ENCODE results near the gene KIAA1755.

KIAA1755 gene

GRCh38 chr20:38300438-38300837, 39.9 kb upstream of the KIAA1755 start:
- Histone ChIP-seq H3K4me1 (ENCODE audit: control insufficient read depth, insufficient read depth, low read length) (no peaks in the 10 kb centered on the region), H3K9ac (ENCODE audit: low read length) (no peak overlapping the region), H3K4me3 (ENCODE audit: low read length) (no peak overlapping the region), H3K36me3 (ENCODE audit: control insufficient read depth, insufficient read depth, low read length) (no peaks in the 10 kb centered on the region), H3K27me3 (ENCODE audit: control insufficient read depth, insufficient read depth, low read length) (no peaks in the 10 kb centered on the region), H3K9me3 (ENCODE audit: control insufficient read depth, low read length) (no peaks in the 10 kb centered on the region)

GRCh38 chr20:38299963-38300362, 39.4 kb upstream of the KIAA1755 start:
- Histone ChIP-seq H3K36me3 (ENCODE audit: control insufficient read depth, insufficient read depth, low read length) (no peaks in the 10 kb centered on the region), H3K9me3 (ENCODE audit: control insufficient read depth, low read length) (no peaks in the 10 kb centered on the region), H3K4me3 (ENCODE audit: low read length) (no peak overlapping the region), H3K27me3 (ENCODE audit: control insufficient read depth, insufficient read depth, low read length) (no peaks in the 10 kb centered on the region), H3K9ac (ENCODE audit: low read length) (no peak overlapping the region), H3K4me1 (ENCODE audit: control insufficient read depth, insufficient read depth, low read length) (no peaks in the 10 kb centered on the region)

DNA sequence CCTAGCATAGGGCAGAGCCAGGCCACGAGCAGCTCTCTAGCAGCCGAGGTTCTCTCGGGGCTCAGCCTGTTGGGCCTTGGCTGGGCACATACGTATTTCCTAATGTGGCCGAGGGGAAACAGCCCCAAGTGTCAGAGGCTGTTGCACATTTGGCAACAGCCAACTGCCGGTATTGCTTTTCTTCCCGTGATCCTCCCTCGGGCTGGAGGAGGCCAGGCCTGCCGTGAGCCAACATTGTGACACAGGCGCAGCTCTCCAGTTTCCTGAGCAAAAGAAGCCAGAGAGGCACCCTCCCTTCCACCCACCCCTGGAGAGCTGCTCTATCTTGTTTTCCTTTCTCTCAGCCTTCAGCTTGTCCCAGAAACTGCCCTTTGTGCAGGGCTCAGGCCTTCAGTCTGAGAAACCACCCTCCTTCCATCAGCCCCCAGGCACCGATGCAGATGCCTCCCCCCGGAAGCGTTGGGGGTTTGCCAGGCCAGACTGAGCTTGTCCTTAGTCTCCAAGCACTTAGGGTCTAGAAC, 38.3 kb upstream of the KIAA1755 start:
- Histone ChIP-seq H3K4me1 (ENCODE audit: control insufficient read depth, insufficient read depth, low read length) (no peaks in the 10 kb centered on the region), H3K36me3 (ENCODE audit: control insufficient read depth, insufficient read depth, low read length) (no peaks in the 10 kb centered on the region), H3K4me3 (ENCODE audit: low read length) (no peak overlapping the region), H3K9ac (ENCODE audit: low read length) (no peak overlapping the region), H3K27me3 (ENCODE audit: control insufficient read depth, insufficient read depth, low read length) (no peaks in the 10 kb centered on the region), H3K9me3 (ENCODE audit: control insufficient read depth, low read length) (no peaks in the 10 kb centered on the region)

GRCh38 chr20:38297916-38298674, 37.6 kb upstream of the KIAA1755 start:
- Histone ChIP-seq H3K9ac (ENCODE audit: low read length) (no peak overlapping the region), H3K27me3 (ENCODE audit: control insufficient read depth, insufficient read depth, low read length) (no peaks in the 10 kb centered on the region), H3K4me3 (ENCODE audit: low read length) (no peak overlapping the region), H3K9me3 (ENCODE audit: control insufficient read depth, low read length) (no peaks in the 10 kb centered on the region), H3K36me3 (ENCODE audit: control insufficient read depth, insufficient read depth, low read length) (no peaks in the 10 kb centered on the region), H3K4me1 (ENCODE audit: control insufficient read depth, insufficient read depth, low read length) (no peaks in the 10 kb centered on the region)

- Histone ChIP-seq H3K27me3 (ENCODE audit: control insufficient read depth, insufficient read depth, low read length) (no peaks in the 10 kb centered on the region), H3K4me3 (ENCODE audit: low read length) (no peak overlapping the region), H3K4me1 (ENCODE audit: control insufficient read depth, insufficient read depth, low read length) (no peaks in the 10 kb centered on the region), H3K36me3 (ENCODE audit: control insufficient read depth, insufficient read depth, low read length) (no peaks in the 10 kb centered on the region), H3K9me3 (ENCODE audit: control insufficient read depth, low read length) (no peaks in the 10 kb centered on the region), H3K9ac (ENCODE audit: low read length) (no peak overlapping the region)
These were observed 35.9 kb upstream of the KIAA1755 start for GRCh38 chr20:38296433-38296832.

DNA sequence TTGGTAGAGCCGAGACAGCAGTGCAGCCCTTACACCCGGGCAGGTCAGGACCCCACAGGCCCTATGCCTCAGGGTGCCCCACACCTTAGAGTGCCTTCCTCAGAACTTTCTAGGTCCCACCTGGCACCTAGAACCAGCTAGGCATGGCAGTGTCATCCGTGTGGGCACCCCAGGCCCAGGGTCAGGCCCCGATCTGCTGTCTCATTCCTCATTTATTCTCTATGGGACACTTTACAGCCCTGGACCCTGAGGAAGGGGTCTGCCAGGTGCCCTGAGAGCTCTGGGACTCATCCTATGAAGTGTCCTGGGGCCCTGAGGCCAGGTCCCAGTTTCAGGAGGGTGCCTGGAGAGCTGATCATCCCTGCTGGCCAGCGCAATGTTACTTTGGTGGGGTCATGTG, 35.3 kb upstream of the KIAA1755 start:
- H3K4me3 ChIP-seq (ENCODE audit: low read length), result no peak overlapping the region
- H3K9ac ChIP-seq (ENCODE audit: low read length), result no peak overlapping the region
- no peaks in the 10 kb centered on the region for H3K9me3 ChIP-seq (ENCODE audit: control insufficient read depth, low read length)
- H3K4me1 ChIP-seq (ENCODE audit: control insufficient read depth, insufficient read depth, low read length), result no peaks in the 10 kb centered on the region
- H3K27me3 ChIP-seq (ENCODE audit: control insufficient read depth, insufficient read depth, low read length), result no peaks in the 10 kb centered on the region
- no peaks in the 10 kb centered on the region for H3K36me3 ChIP-seq (ENCODE audit: control insufficient read depth, insufficient read depth, low read length)

DNA sequence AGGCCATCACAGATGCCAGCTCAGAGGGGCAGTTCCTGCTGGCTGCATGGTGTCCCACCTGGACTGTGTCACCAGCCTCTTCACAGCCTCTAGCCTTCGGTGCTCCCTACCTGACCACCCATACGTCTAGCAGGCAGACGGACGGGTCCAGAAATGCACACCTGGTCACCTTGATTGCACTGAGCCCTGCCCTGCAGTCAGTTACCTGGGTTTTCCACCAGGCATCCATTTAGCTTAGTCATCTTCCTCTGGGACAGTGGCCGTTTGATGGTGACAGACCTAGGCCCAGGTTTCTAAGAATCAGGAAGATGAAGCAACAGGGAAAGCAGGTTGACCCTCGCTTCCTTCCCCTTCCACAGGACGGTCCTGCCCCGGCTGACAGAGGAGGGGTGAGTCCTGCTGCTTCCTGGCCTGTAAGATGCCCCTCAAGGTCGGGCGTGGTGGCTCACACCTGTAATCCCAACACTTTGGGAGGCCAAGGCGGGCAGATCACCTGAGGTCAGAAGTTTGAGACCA, 33.6 kb upstream of the KIAA1755 start:
- H3K4me1 ChIP-seq (ENCODE audit: control insufficient read depth, insufficient read depth, low read length), result no peaks in the 10 kb centered on the region
- H3K36me3 ChIP-seq (ENCODE audit: control insufficient read depth, insufficient read depth, low read length), result no peaks in the 10 kb centered on the region
- no peak overlapping the region for H3K4me3 ChIP-seq (ENCODE audit: low read length)
- no peak overlapping the region for H3K9ac ChIP-seq (ENCODE audit: low read length)
- no peaks in the 10 kb centered on the region for H3K9me3 ChIP-seq (ENCODE audit: control insufficient read depth, low read length)
- no peaks in the 10 kb centered on the region for H3K27me3 ChIP-seq (ENCODE audit: control insufficient read depth, insufficient read depth, low read length)

DNA sequence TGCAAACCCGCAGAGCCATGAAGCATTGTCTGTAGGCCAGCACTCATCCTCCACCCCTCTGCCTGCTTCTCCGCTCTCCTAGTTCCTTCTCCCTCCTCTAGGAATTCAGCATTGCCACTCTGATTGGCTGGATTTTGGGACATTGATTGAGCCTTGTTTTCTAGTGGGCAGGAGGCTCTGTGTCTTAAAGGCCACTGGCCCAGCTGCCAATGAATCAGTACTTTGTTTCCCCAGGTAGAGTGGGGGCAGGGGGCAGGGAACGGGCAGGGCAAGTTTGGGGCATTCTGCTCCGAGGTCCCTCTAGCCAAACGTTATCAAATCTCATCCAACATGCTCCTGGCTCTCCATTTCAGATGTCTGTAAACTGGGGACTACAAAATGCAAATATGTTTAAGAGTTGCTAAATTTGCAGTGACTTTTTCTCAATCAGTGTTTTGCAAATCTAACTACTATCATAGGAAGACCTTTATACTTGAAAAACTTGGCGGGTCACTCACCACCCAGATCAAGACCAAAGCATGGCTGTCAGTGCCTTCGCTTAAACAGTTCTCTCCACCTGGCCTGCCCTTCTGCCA, 33.0 kb upstream of the KIAA1755 start:
- Histone ChIP-seq H3K4me1 (ENCODE audit: control insufficient read depth, insufficient read depth, low read length) (no peaks in the 10 kb centered on the region), H3K9me3 (ENCODE audit: control insufficient read depth, low read length) (no peaks in the 10 kb centered on the region), H3K36me3 (ENCODE audit: control insufficient read depth, insufficient read depth, low read length) (no peaks in the 10 kb centered on the region), H3K9ac (ENCODE audit: low read length) (no peak overlapping the region), H3K4me3 (ENCODE audit: low read length) (no peak overlapping the region), H3K27me3 (ENCODE audit: control insufficient read depth, insufficient read depth, low read length) (no peaks in the 10 kb centered on the region)

- no peaks in the 10 kb centered on the region for H3K9me3 ChIP-seq (ENCODE audit: control insufficient read depth, low read length)
- no peaks in the 10 kb centered on the region for H3K36me3 ChIP-seq (ENCODE audit: control insufficient read depth, insufficient read depth, low read length)
- H3K27me3 ChIP-seq (ENCODE audit: control insufficient read depth, insufficient read depth, low read length), result no peaks in the 10 kb centered on the region
- no peaks in the 10 kb centered on the region for H3K4me1 ChIP-seq (ENCODE audit: control insufficient read depth, insufficient read depth, low read length)
- no peak overlapping the region for H3K9ac ChIP-seq (ENCODE audit: low read length)
- no peak overlapping the region for H3K4me3 ChIP-seq (ENCODE audit: low read length)
These were observed 31.4 kb upstream of the KIAA1755 start for GRCh38 chr20:38291966-38292365.

- Histone ChIP-seq H3K27me3 (ENCODE audit: control insufficient read depth, insufficient read depth, low read length) (no peaks in the 10 kb centered on the region), H3K9ac (ENCODE audit: low read length) (no peak overlapping the region), H3K9me3 (ENCODE audit: control insufficient read depth, low read length) (no peaks in the 10 kb centered on the region), H3K4me1 (ENCODE audit: control insufficient read depth, insufficient read depth, low read length) (no peaks in the 10 kb centered on the region), H3K36me3 (ENCODE audit: control insufficient read depth, insufficient read depth, low read length) (no peaks in the 10 kb centered on the region), H3K4me3 (ENCODE audit: low read length) (no peak overlapping the region)
These were observed 30.6 kb upstream of the KIAA1755 start for GRCh38 chr20:38290829-38291814.

DNA sequence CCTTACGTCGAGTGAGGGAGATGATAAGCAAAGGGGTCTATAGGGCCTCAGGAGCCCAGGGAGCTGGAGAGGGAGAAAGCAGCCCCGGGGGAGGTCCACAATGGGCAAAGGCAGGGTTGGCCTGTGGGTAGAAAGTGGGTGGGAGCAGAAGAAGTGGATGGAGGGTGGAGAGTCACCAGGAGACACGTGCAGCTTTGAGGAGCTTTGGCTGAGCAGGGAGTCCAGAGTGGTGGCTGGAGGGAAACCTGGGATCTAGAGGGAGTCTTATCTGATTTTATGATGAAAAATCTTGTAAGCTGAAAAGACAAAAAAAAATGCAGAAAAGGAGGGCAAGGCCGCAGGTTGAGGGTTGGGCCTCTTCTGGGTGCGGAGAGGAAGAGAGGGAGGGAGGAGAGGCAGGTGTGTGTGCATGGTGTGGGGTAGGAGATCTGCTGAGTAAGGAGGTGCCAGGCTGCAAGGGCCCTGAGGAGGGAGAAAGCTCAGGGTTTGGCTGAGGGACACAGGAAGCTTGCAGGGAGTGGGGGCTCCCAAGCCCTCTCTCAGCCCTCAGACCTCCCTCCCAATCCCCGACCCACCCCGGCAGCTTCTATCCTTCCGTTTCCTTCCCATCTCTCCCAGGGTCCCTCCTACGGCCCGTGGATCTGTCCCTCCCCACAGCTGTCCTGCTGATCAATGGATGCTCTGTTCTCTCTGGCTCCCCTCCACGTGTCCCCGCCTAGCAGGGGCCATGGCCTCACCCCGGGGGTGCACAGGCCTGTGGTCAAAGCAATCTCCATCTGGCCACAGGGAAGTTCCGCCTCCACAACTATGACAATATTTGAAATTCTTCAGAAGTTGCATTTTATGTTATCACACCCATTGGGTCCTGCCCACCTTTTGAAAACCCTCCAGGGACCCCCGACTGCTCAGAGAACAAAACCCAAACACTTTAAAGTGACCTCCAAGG, 26.3 kb upstream of the KIAA1755 start:
- no peaks in the 10 kb centered on the region for H3K9me3 ChIP-seq (ENCODE audit: control insufficient read depth, low read length)
- H3K27me3 ChIP-seq (ENCODE audit: control insufficient read depth, insufficient read depth, low read length), result no peaks in the 10 kb centered on the region
- H3K4me3 ChIP-seq (ENCODE audit: low read length), result no peak overlapping the region
- no peak overlapping the region for H3K9ac ChIP-seq (ENCODE audit: low read length)
- H3K4me1 ChIP-seq (ENCODE audit: control insufficient read depth, insufficient read depth, low read length), result no peaks in the 10 kb centered on the region
- H3K36me3 ChIP-seq (ENCODE audit: control insufficient read depth, insufficient read depth, low read length), result no peaks in the 10 kb centered on the region

Measured in mucosa of stomach (tissue), 1 donor.